ENCODE data around the gene CREM.

CREM gene

DNA sequence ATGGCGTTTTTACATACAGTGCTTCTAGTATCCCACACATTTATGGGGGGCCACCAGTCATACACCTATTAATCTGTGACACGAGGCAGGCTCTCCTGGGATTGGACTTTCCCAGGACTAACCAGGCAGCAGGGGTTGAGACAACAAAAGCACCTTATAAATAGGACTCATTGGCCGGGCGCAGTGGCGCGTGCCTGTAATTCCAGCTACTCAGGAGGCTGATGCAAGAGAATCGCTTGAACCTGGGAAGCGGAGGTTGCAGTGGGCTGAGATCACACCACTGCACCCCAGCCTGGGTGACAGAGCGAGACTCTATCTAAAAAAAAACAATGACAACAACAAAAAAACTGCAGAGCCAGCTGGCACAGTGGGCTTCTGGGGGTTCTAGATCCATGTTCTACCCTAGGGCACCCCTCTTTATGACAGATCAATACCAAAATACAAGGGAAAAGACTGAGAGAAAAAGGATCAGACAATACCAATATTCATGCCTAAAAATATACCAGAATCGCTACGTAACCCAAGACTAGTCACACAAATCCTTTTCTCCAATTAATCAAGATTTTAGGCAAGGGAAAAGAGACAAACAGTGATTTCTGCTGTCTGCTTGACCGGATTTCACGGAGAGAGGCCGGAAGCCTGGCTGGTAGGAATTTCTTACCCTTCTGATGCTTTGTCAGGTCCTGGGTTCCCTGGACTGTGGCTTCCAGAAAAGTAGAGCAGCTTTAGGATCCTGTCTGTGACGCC lies 111.3 kb downstream of the CREM start:
- Histone ChIP-seq H3K9me3 (no peaks in the 10 kb centered on the region), H3K36me3 (no peaks in the 10 kb centered on the region), H3K4me3 (no peak overlapping the region), H3K4me1 (no peaks in the 10 kb centered on the region), H3K27ac (no peak overlapping the region), H3K27me3 (no peaks in the 10 kb centered on the region)
- DNase-seq, result no peak
- intact Hi-C loops (cut with DNase I; ENCODE audit: low total_unique reads), result no loop called here
- TF ChIP-seq, protein P1, sequence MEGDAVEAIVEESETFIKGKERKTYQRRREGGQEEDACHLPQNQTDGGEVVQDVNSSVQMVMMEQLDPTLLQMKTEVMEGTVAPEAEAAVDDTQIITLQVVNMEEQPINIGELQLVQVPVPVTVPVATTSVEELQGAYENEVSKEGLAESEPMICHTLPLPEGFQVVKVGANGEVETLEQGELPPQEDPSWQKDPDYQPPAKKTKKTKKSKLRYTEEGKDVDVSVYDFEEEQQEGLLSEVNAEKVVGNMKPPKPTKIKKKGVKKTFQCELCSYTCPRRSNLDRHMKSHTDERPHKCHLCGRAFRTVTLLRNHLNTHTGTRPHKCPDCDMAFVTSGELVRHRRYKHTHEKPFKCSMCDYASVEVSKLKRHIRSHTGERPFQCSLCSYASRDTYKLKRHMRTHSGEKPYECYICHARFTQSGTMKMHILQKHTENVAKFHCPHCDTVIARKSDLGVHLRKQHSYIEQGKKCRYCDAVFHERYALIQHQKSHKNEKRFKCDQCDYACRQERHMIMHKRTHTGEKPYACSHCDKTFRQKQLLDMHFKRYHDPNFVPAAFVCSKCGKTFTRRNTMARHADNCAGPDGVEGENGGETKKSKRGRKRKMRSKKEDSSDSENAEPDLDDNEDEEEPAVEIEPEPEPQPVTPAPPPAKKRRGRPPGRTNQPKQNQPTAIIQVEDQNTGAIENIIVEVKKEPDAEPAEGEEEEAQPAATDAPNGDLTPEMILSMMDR (IDR thresholded peaks at IDR 0.05), result no peak

- DNase-seq, result no peak
- Histone ChIP-seq H3K9me3 (no peaks in the 10 kb centered on the region), H3K27me3 (no peaks in the 10 kb centered on the region), H3K36me3 (no peaks in the 10 kb centered on the region), H3K4me1 (no peaks in the 10 kb centered on the region), H3K27ac (no peak overlapping the region), H3K4me3 (no peak overlapping the region)
- TF ChIP-seq, protein P1 (IDR thresholded peaks at IDR 0.05), result no peak
- intact Hi-C loops (cut with DNase I; ENCODE audit: low total_unique reads), result no loop called here
These were observed 117.9 kb downstream of the CREM start for GRCh38 chr10:35244549-35244948.

DNA sequence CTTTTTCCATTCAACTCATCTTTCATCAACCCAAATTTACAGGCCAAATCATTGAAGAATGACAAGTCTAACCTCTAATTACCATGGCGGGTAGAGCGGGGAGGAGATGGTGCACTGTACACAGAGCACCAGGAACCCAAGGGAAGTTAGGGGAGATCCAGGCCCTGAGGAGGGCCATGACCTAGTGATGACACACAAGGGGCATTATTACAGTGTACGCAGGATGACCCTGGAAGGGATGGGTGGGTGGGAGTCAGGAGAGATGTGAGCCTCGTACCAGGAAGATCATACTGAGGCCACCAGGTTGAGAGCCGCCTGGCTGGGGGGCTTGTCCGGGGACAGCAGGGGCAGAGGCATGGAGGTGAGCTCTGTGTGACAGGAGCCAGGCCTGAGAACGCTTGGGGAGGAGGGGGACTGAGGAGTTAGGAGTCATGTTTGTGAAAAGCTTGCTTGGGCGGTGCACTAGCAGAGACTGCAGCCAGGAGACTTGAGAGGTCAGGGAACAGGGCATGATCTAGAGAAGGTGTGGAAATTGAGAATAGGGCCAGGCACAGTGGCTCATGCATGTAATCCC lies 120.2 kb downstream of the CREM start:
- Histone ChIP-seq H3K4me1 (no peaks in the 10 kb centered on the region), H3K4me3 (no peak overlapping the region), H3K36me3 (no peaks in the 10 kb centered on the region), H3K27ac (no peak overlapping the region), H3K9me3 (no peaks in the 10 kb centered on the region), H3K27me3 (no peaks in the 10 kb centered on the region)
- intact Hi-C loops (cut with DNase I; ENCODE audit: low total_unique reads), result no loop called here
- no peak for DNase-seq
- TF ChIP-seq, protein P1 (IDR thresholded peaks at IDR 0.05), result no peak

GRCh38 chr10:35251373-35252100 lies 124.9 kb downstream of the CREM start:
- Histone ChIP-seq H3K27me3 (no peaks in the 10 kb centered on the region), H3K4me1 (no peaks in the 10 kb centered on the region), H3K4me3 (no peak overlapping the region), H3K9me3 (no peaks in the 10 kb centered on the region), H3K36me3 (no peaks in the 10 kb centered on the region), H3K27ac (no peak overlapping the region)
- intact Hi-C loops (cut with DNase I; ENCODE audit: low total_unique reads), result no loop called here
- DNase-seq, result no peak
- TF ChIP-seq, protein P1 (IDR thresholded peaks at IDR 0.05), result no peak

- Histone ChIP-seq H3K27me3 (no peaks in the 10 kb centered on the region), H3K9me3 (peaks cover 0 to 13% (median 8%) of the 10 kb centered on the region in 3 donors), H3K4me3 (no peak overlapping the region), H3K27ac (no peak overlapping the region), H3K36me3 (no peaks in the 10 kb centered on the region), H3K4me1 (no peaks in the 10 kb centered on the region)
- TF ChIP-seq, protein P1 (IDR thresholded peaks at IDR 0.05), result no peak
- DNase-seq, result no peak
- intact Hi-C loops (cut with DNase I; ENCODE audit: low total_unique reads), result no loop called here
These were observed 130.7 kb downstream of the CREM start for GRCh38 chr10:35257057-35257983.

Data from tibial artery (tissue), 4 donors.